ENCODE results near the gene KIRREL3. TPM values are rescaled to one million over a fixed set of nuclear protein-coding genes. Genes with fewer than 3 reads are reported as not detected.

KIRREL3 gene
- total and polyA plus RNA-seq, 12 donors: 0.13 to 0.58 (median 0.30) TPM

GRCh38 chr11:126501641-126502040 lies 498.9 kb downstream of the KIRREL3 start:
- Histone ChIP-seq H3K27ac (no peak overlapping the region), H3K36me3 (no peaks in the 10 kb centered on the region), H3K4me3 (no peak overlapping the region), H3K9me3 (peaks cover 0 to 28% (median 4%) of the 10 kb centered on the region in 11 donors), H3K27me3 (peaks cover 0 to 76% (median 67%) of the 10 kb centered on the region in 7 donors), H3K4me1 (no peaks in the 10 kb centered on the region)
- DNase-seq (no peak), ATAC-seq (no peak)
- WGBS, 2 donors: 83 to 86% methylated on average over 6 of the region's 6 CpGs
- no peak for TF ChIP-seq CTCF (IDR thresholded peaks at IDR 0.05)
- intact Hi-C loops (cut with DNase I): no loop called here

GRCh38 chr11:126500981-126501380 lies 499.6 kb downstream of the KIRREL3 start:
- DNase-seq (no peak), ATAC-seq (no peak)
- intact Hi-C loops (cut with DNase I): no loop called here

GRCh38 chr11:126499131-126499752 lies 501.3 kb downstream of the KIRREL3 start:
- Histone ChIP-seq H3K9me3 (peaks cover 0 to 5% (median 0%) of the 10 kb centered on the region in 11 donors), H3K36me3 (no peaks in the 10 kb centered on the region), H3K4me1 (no peaks in the 10 kb centered on the region), H3K27ac (no peak overlapping the region), H3K4me3 (no peak overlapping the region), H3K27me3 (peaks cover 0 to 66% (median 56%) of the 10 kb centered on the region in 7 donors)
- intact Hi-C loops (cut with DNase I): no loop called here
- ATAC-seq (no peak), DNase-seq (no peak)
- 57 to 58% methylated on average over 19 of the region's 19 CpGs for WGBS, 2 donors
- no peak for TF ChIP-seq CTCF (IDR thresholded peaks at IDR 0.05)

More at GRCh38 chr11:126500981-126501380, 499.6 kb downstream of the KIRREL3 start:
- no peak overlapping the region for H3K27ac ChIP-seq
- no peak for TF ChIP-seq CTCF (IDR thresholded peaks at IDR 0.05)
- 47 to 54% methylated on average over 10 of the region's 10 CpGs for WGBS, 2 donors
- no peaks in the 10 kb centered on the region for H3K36me3 ChIP-seq
- H3K9me3 ChIP-seq: peaks cover 0 to 22% (median 0%) of the 10 kb centered on the region in 11 donors
- H3K4me1 ChIP-seq: no peaks in the 10 kb centered on the region
- H3K27me3 ChIP-seq: peaks cover 0 to 76% (median 64%) of the 10 kb centered on the region in 7 donors
- no peak overlapping the region for H3K4me3 ChIP-seq

- 52 to 54% methylated on average over 9 of the region's 9 CpGs for WGBS, 2 donors
- no peak for TF ChIP-seq CTCF (IDR thresholded peaks at IDR 0.05)
- H3K27ac ChIP-seq: no peak overlapping the region
- ATAC-seq: no peak
- H3K4me1 ChIP-seq: no peaks in the 10 kb centered on the region
- peaks cover 0 to 56% (median 49%) of the 10 kb centered on the region in 7 donors for H3K27me3 ChIP-seq
- DNase-seq: no peak
- no peaks in the 10 kb centered on the region for H3K9me3 ChIP-seq
- H3K36me3 ChIP-seq: no peaks in the 10 kb centered on the region
- intact Hi-C loops (cut with DNase I): no loop called here
- no peak overlapping the region for H3K4me3 ChIP-seq
Observed at GRCh38 chr11:126498281-126498680, 502.3 kb downstream of the KIRREL3 start.
